NCI-H526 (cell line): ENCODE results near the gene CTCFL.
"Not testable (repeated sequence)": the region's sequence is repeated elsewhere in the genome, so short reads cannot be mapped to it uniquely, and the experiment has no call there.

ENCODE experiments used
- DNase-seq, 2 experiments: peaks; one replicate each; lab custom pipeline; 2025; lab: John Stamatoyannopoulos, UW

CTCFL gene

GRCh38 chr20:57482148-57482547 lies 42.8 kb downstream of the CTCFL start:
- peak in 1 of 2 experiments; percentile 80 for DNase-seq

GRCh38 chr20:57481281-57481711 lies 43.6 kb downstream of the CTCFL start:
- DNase-seq = peak; percentile 92 to 96

- peak; percentile 74 to 90 for DNase-seq
Measured at GRCh38 chr20:57480444-57481160, 44.3 kb downstream of the CTCFL start.

- DNase-seq = no peak
Measured at GRCh38 chr20:57479196-57479595, 45.7 kb downstream of the CTCFL start.

- no peak for DNase-seq
Measured at GRCh38 chr20:57478176-57478575, 46.8 kb downstream of the CTCFL start.

GRCh38 chr20:57476641-57477461 lies 48.1 kb downstream of the CTCFL start:
- no peak for DNase-seq

GRCh38 chr20:57476084-57476526 lies 48.8 kb downstream of the CTCFL start:
- no peak for DNase-seq

- DNase-seq = no peak
Measured at GRCh38 chr20:57475388-57476083, 49.4 kb downstream of the CTCFL start.

- DNase-seq = no peak
Measured at GRCh38 chr20:57474816-57475215, 50.1 kb downstream of the CTCFL start.

GRCh38 chr20:57474205-57474604 lies 50.7 kb downstream of the CTCFL start:
- no peak for DNase-seq

GRCh38 chr20:57473246-57474048 lies 51.5 kb downstream of the CTCFL start:
- peak; percentile 96 to 98 for DNase-seq

GRCh38 chr20:57472474-57472873 lies 52.5 kb downstream of the CTCFL start:
- not testable (repeated sequence) for DNase-seq

- DNase-seq = no peak
Measured at GRCh38 chr20:57471496-57472372, 53.2 kb downstream of the CTCFL start.

- no peak for DNase-seq
Measured at GRCh38 chr20:57470666-57471495, 54.1 kb downstream of the CTCFL start.

- peak; percentile 89 for DNase-seq
Measured at GRCh38 chr20:57470212-57470522, 54.8 kb downstream of the CTCFL start.

GRCh38 chr20:57469418-57470211 lies 55.3 kb downstream of the CTCFL start:
- peak; percentile 99 to 100 for DNase-seq

- peak; percentile 99 to 100 for DNase-seq
Measured at GRCh38 chr20:57468523-57469417, 56.2 kb downstream of the CTCFL start.

- DNase-seq = no peak
Measured at GRCh38 chr20:57467742-57468141, 57.2 kb downstream of the CTCFL start.
